K562 (cell line): Measurements from ENCODE around the gene PYHIN1. TPM values are rescaled to one million over a fixed set of nuclear protein-coding genes. Genes with fewer than 3 reads are reported as not detected.

Experiments used
- ATAC-seq: fragments of 200-7000 bp; cut with Tn5 transposase; 3 replicates; pipeline ENCODE4 v1.9.1; 2020; ENCODE audit warnings: moderate library complexity
- Bru-seq: library from RNA; stranded (reverse); fragments of 400-500 nt; gene quantifications from one replicate; lab custom pipeline; 2021; lab: Mats Ljungman, UMichigan
- BruChase-seq, 2 experiments: library from RNA; stranded (reverse); fragments of 400-500 nt; gene quantifications; one replicate each; lab custom pipeline; 2021; lab: Mats Ljungman, UMichigan
- BruUV-seq: library from RNA; stranded (reverse); fragments of 400-500 nt; replicated peaks from 2 replicates; lab custom pipeline; 2021; lab: Mats Ljungman, UMichigan
- CTCF ChIA-PET: fragments of 300-600 bp; formaldehyde crosslinking; extraction: SDS; loops from one replicate; lab custom pipeline; 2021; ENCODE audit warnings: low intra/inter-chr PET ratio; lab: Yijun Ruan, JAX
- POLR2A ChIA-PET: fragments of 300-600, 350-650 bp; sonication (Branson Sonifier 250); formaldehyde crosslinking; extraction: SDS; loops from one replicate; lab custom pipeline; 2021; ENCODE audit warnings: antibody characterized with exemption, inconsistent platforms; lab: Yijun Ruan, JAX
- DNase-seq, 4 experiments: peaks; one replicate each; pipeline versions ENCODE4 v3.0.0 to v3.0.0-alpha.2; 2011 to 2018; ENCODE audit warnings: low spot score in 3 of 4, mixed read lengths in 3 of 4; ENCODE audit errors: extremely low read depth in 1 of 4
- FAIRE-seq: peaks from 2 replicates; lab custom pipeline; 2011; peaks lifted over from hg19 to GRCh38; lab: Jason Lieb, UNC
- H2AFZ ChIP-seq: 2 replicates; pipeline ENCODE4 v1.6.0; 2011; ENCODE audit warnings: low read depth, low read length, control low read depth, inconsistent platforms
- H3K27ac ChIP-seq: fragments of 200-600 bp; 3 replicates; pipeline ENCODE4 v1.8.0; 2011; ENCODE audit warnings: low read depth, mild to moderate bottlenecking, control low read depth, inconsistent platforms, low read length, moderate library complexity, mixed read lengths; ENCODE audit errors: extremely low read depth
- H3K27me3 ChIP-seq, 2 experiments: fragments of 300-600 bp in 1 of 2; 2 replicates in 1 of 2; 3 replicates in 1 of 2; pipeline versions ENCODE4 v1.6.0 to v1.8.0; 2011; ENCODE audit warnings: inconsistent platforms in 2 of 2, low read length in 2 of 2, mild to moderate bottlenecking in 1 of 2, mixed read lengths in 1 of 2, moderate library complexity in 1 of 2; ENCODE audit not compliant: control insufficient read depth in 2 of 2, insufficient read depth in 2 of 2
- H3K36me3 ChIP-seq: fragments of 300-600 bp; 3 replicates; pipeline ENCODE4 v1.8.0; 2011; ENCODE audit warnings: mild to moderate bottlenecking, low read length, inconsistent platforms; ENCODE audit not compliant: control insufficient read depth, insufficient read depth
- H3K4me1 ChIP-seq, 2 experiments: fragments of 200-600 bp in 1 of 2; replicated peaks in 1 of 2; 2 replicates in 1 of 2; 3 replicates in 1 of 2; pipeline versions ENCODE4 v1.5.1 to v1.8.0; 2011; ENCODE audit warnings: inconsistent platforms in 2 of 2, low read length in 2 of 2, mild to moderate bottlenecking in 1 of 2, mixed read lengths in 1 of 2, moderate library complexity in 1 of 2; ENCODE audit not compliant: control insufficient read depth in 2 of 2, insufficient read depth in 2 of 2
- H3K4me2 ChIP-seq: 2 replicates; pipeline ENCODE4 v1.6.1; 2011; ENCODE audit warnings: low read length, control low read depth, inconsistent platforms, mixed read lengths; ENCODE audit not compliant: insufficient read depth
- H3K4me3 ChIP-seq: fragments of 200-600 bp; sonication (generic), shearing (Covaris generic); 2 replicates; pipeline ENCODE4 v1.5.1; 2016; ENCODE audit warnings: control low read depth, inconsistent platforms
- H3K79me2 ChIP-seq: fragments of 200-600 bp; 3 replicates; pipeline ENCODE4 v1.8.0; 2011; ENCODE audit warnings: low read length, inconsistent platforms; ENCODE audit not compliant: control insufficient read depth, insufficient read depth
- H3K9ac ChIP-seq, 2 experiments: 2 replicates each; pipeline versions ENCODE4 v1.6.0 to v1.6.1; 2011; ENCODE audit warnings: low read depth in 2 of 2, low read length in 2 of 2, control low read depth in 1 of 2, inconsistent platforms in 1 of 2, mild to moderate bottlenecking in 1 of 2, mixed read lengths in 1 of 2; ENCODE audit not compliant: insufficient read depth in 1 of 2
- H3K9me1 ChIP-seq: one replicate; pipeline ENCODE4 v1.6.0; 2011; ENCODE audit warnings: inconsistent platforms, mild to moderate bottlenecking, low read length, moderate library complexity; ENCODE audit not compliant: control insufficient read depth, insufficient read depth
- H3K9me3 ChIP-seq: replicated peaks from 2 replicates; pipeline ENCODE4 v1.5.1; 2011; ENCODE audit warnings: low read depth, low read length, inconsistent platforms; ENCODE audit not compliant: control insufficient read depth, insufficient read depth
- H4K20me1 ChIP-seq: replicated peaks from 2 replicates; pipeline ENCODE4 v1.6.1; 2011; ENCODE audit warnings: low read length, inconsistent platforms, mixed read lengths; ENCODE audit not compliant: control insufficient read depth, insufficient read depth
- CCNT2 ChIP-seq: IDR thresholded peaks from 2 replicates; pipeline ENCODE4 v1.6.1; 2011; ENCODE audit warnings: borderline replicate concordance, low read depth, mild to moderate bottlenecking, moderate library complexity, mixed read lengths, low read length; ENCODE audit not compliant: insufficient read length; ENCODE audit errors: extremely low read depth
- HDAC1 ChIP-seq, 2 experiments: fragments of 450-650 bp; IDR thresholded peaks; 2 replicates each; pipeline ENCODE4 v1.6.1; 2016 to 2017; ENCODE audit warnings: inconsistent platforms in 1 of 2, mild to moderate bottlenecking in 1 of 2, moderate library complexity in 1 of 2
- RBBP5 ChIP-seq: fragments of 200-600 bp; sonication (generic); IDR thresholded peaks from 2 replicates; pipeline ENCODE4 v1.6.1; 2012; ENCODE audit warnings: borderline replicate concordance, mild to moderate bottlenecking, low read length, control low read depth, inconsistent platforms; ENCODE audit not compliant: insufficient read depth, poor library complexity, severe bottlenecking
- ZFP36 ChIP-seq: fragments of 150-350 bp; IDR thresholded peaks from 2 replicates; pipeline ENCODE4 v1.6.1; 2018; ENCODE audit warnings: low read length, low read depth; ENCODE audit not compliant: partially characterized antibody
- WGBS: fragments of 100-300 bp; shearing (Covaris generic); methylation state at CpG from one replicate; pipeline ENCODE4 v1.1.6; 2016; ENCODE audit warnings: low coverage, mixed read lengths; ENCODE audit not compliant: insufficient coverage; ENCODE audit errors: missing lambda C conversion rate; 5-methylcytosine and 5-hydroxymethylcytosine counted together
- in situ Hi-C: fragments of 300-500 bp; cut with MboI; formaldehyde crosslinking; loops from 4 replicates; pipeline ENCODE4 v1.15.0; 2018; ENCODE audit warnings: inconsistent platforms, mixed read lengths
- intact Hi-C: fragments of 100-400 bp; cut with micrococcal nuclease; formaldehyde crosslinking; loops from 2 replicates; pipeline ENCODE4 v1.14.2; 2022
- long read RNA-seq, 3 experiments: library from polyadenylated mRNA in 2 of 3; library from RNA in 1 of 3; unstranded in 2 of 3; stranded (forward) in 1 of 3; transcript quantifications; one replicate each; pipeline ENCODE4 v2.0.0, GENCODE V29; 2019 to 2022
- polyA minus RNA-seq, 3 experiments: library from RNA; depleted of rRNA, polyadenylated mRNA; stranded (reverse); fragments of >200 nt; gene quantifications; 2 replicates each; pipeline ENCODE4 v1.2.3, GENCODE V29; 2011
- polyA plus RNA-seq, 8 experiments: library from polyadenylated mRNA; depleted of rRNA in 4 of 8; stranded (reverse) in 5 of 8; unstranded in 3 of 8; fragments of >200 nt; fragmentation: Nextera tagmentation in 2 of 8; fragmentation: Illumina TruSeq in 1 of 8; extraction: Ambion mirVana in 2 of 8; extraction: Trizol in 1 of 8; gene quantifications; 2 replicates each; pipeline versions ENCODE4 v1.2.1 to v1.2.3, GENCODE V29; 2011 to 2014; ENCODE audit warnings: inconsistent platforms in 1 of 8, missing spikeins in 1 of 8
- total RNA-seq, 7 experiments: library from RNA; depleted of rRNA in 6 of 7; stranded (reverse); fragments of >200 nt in 6 of 7; fragmentation: Illumina TruSeq in 2 of 7; extraction: Trizol in 2 of 7; gene quantifications; 2 replicates each; pipeline versions ENCODE4 v1.2.1 to v1.2.3, GENCODE V29; 2011 to 2021; ENCODE audit warnings: low replicate concordance in 1 of 7
- TF ChIP-seq, protein P1 (sequence below): fragments of 450-650 bp; IDR thresholded peaks from 2 replicates; pipeline ENCODE4 v1.6.1; 2016; ENCODE audit warnings: borderline replicate concordance

Gene PYHIN1
- not detected in 2 replicates for total RNA-seq (2011; cell fraction: chromatin; rRNA removed; ENCODE audit: low replicate concordance)
- not detected in 2 replicates for total RNA-seq (2011; cell fraction: nucleolus; rRNA removed)
- not detected in 2 replicates for total RNA-seq (2011; cell fraction: nucleoplasm; rRNA removed)
- not detected in 2 replicates for total RNA-seq (2014; rRNA removed)
- total RNA-seq (2014; rRNA removed; fragmentation: Illumina TruSeq; extraction: Trizol): not detected in 2 replicates
- total RNA-seq (2015; rRNA removed; fragmentation: Illumina TruSeq; extraction: Trizol): not detected in 2 replicates
- total RNA-seq (2021): not detected in 2 replicates
- not detected in 2 replicates for polyA plus RNA-seq (2011; rRNA removed)
- polyA plus RNA-seq (2011; cell fraction: cytosol; rRNA removed): not detected in 2 replicates
- not detected in 2 replicates for polyA plus RNA-seq (2011; cell fraction: nucleus; rRNA removed)
- polyA plus RNA-seq (2012): not detected in 2 replicates
- polyA plus RNA-seq (2014; fragmentation: Illumina TruSeq; extraction: Trizol): not detected in 2 replicates
- not detected for polyA plus RNA-seq (2014; fragmentation: Nextera tagmentation; extraction: Ambion mirVana)
- not detected in 2 replicates for polyA plus RNA-seq (2014; rRNA removed)
- not detected in 2 replicates for polyA minus RNA-seq (2011; rRNA and poly(A)+ RNA removed)
- polyA minus RNA-seq (2011; cell fraction: cytosol; rRNA and poly(A)+ RNA removed): not detected in 2 replicates
- not detected in 2 replicates for polyA minus RNA-seq (2011; cell fraction: nucleus; rRNA and poly(A)+ RNA removed)
- percentile 9 among the genes with signal in this experiment for Bru-seq, nascent RNA
- BruChase-seq, experiment 1, labeled RNA remaining after a 2-hour chase: percentile 5 among the genes with signal in this experiment
- BruChase-seq, experiment 2, labeled RNA remaining after a 6-hour chase: percentile 2 among the genes with signal in this experiment
- long read RNA-seq, experiment 1: 0 reads
- long read RNA-seq, experiment 2: 0 reads
- long read RNA-seq, experiment 3: 0 reads

DNA sequence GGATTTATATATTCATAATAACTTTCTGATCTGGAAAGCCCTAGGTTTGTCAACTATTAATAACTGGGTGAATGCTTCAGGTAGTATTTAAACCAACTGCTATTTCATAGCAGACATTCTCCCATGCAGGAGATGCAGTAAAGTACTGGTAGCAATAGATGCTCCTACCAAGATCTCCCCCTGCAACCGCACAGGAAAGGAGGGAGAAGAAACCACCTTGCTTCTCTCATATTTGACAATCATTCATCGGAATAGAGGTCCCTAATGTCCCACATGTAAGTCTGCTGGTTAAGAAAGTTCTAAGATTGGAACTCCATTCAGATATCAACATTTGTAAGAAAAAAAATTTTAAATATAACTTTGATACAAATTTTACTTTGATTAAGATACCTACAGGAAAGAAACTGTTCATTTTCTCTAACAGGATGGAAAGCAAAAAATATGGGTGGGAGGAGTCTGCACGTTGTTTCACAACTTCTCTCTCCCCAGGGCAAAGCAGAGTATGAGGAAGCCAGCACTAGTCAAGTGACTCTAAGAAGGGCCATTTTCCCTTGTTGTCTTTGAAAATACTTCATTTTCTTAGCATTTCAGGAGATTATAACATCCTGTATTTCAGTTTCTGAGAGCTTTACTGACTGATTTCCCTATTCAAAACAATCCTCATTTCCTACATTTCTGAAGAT, at the start of gene PYHIN1:
TSS of gene PYHIN1 (plus strand) at position 498 of the 683 bp plus-strand sequence. CDS start 5,359 bp downstream, outside the sequence.
- DNase-seq: no peak
- Histone ChIP-seq H3K4me2 (no peak within 1 kb of the TSS), H3K9me3 (no peaks in the 10 kb centered on the region), H3K9me1 (no peaks in the 10 kb centered on the region), H4K20me1 (no peaks in the 10 kb centered on the region), H3K79me2 (no peaks in the 10 kb centered on the region), H3K27ac (no peak within 1 kb of the TSS), H3K4me3 (no peak within 1 kb of the TSS), H2AFZ (no peak within 1 kb of the TSS), H3K36me3 (no peaks in the 10 kb centered on the region), H3K27me3 (no peaks in the 10 kb centered on the region), H3K4me1 (no peaks in the 10 kb centered on the region), H3K9ac (no peak within 1 kb of the TSS)
- TF ChIP-seq ZFP36 (no peak), RBBP5 (no peak), CCNT2 (no peak), HDAC1 (IDR thresholded peaks at IDR 0.05) (no peak)
- TF ChIP-seq, protein P1, sequence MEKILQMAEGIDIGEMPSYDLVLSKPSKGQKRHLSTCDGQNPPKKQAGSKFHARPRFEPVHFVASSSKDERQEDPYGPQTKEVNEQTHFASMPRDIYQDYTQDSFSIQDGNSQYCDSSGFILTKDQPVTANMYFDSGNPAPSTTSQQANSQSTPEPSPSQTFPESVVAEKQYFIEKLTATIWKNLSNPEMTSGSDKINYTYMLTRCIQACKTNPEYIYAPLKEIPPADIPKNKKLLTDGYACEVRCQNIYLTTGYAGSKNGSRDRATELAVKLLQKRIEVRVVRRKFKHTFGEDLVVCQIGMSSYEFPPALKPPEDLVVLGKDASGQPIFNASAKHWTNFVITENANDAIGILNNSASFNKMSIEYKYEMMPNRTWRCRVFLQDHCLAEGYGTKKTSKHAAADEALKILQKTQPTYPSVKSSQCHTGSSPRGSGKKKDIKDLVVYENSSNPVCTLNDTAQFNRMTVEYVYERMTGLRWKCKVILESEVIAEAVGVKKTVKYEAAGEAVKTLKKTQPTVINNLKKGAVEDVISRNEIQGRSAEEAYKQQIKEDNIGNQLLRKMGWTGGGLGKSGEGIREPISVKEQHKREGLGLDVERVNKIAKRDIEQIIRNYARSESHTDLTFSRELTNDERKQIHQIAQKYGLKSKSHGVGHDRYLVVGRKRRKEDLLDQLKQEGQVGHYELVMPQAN: no peak
- WGBS: 0% methylated on average over 3 of the region's 3 CpGs
- CTCF ChIA-PET: interaction anchor here (0.6 kb wide), 1 partner anchor 128 kb away, joined by 4 read pairs; no protein-coding TSS in a partner anchor
- ATAC-seq: no peak
- POLR2A ChIA-PET: no interaction called here
- in situ Hi-C loops: no loop called here
- FAIRE-seq: no peak
- BruUV-seq: no TSS peak
- intact Hi-C loops: no loop called here
